H9 (cell line): Measurements from ENCODE around the gene AKNA. TPM values are rescaled to one million over a fixed set of nuclear protein-coding genes. Genes with fewer than 3 reads are reported as not detected.

Source experiments
- DNase-seq: peaks from one replicate; pipeline ENCODE4 v3.0.0-alpha.2; 2017
- H2AFZ ChIP-seq: one replicate; pipeline ENCODE4 v1.6.1; 2013; ENCODE audit warnings: mild to moderate bottlenecking, low read length, control low read depth, moderate library complexity
- H2AK5ac ChIP-seq: 2 replicates; pipeline ENCODE4 v1.6.1; 2013; ENCODE audit warnings: low read length, control low read depth, mixed read lengths; ENCODE audit not compliant: insufficient read length
- H2BK120ac ChIP-seq: one replicate; pipeline ENCODE4 v1.6.1; 2013; ENCODE audit warnings: low read depth, mild to moderate bottlenecking, low read length, control low read depth, inconsistent platforms; ENCODE audit not compliant: poor library complexity, severe bottlenecking
- H2BK12ac ChIP-seq: 2 replicates; pipeline ENCODE4 v1.6.1; 2013; ENCODE audit warnings: low read length, control low read depth, mixed read lengths, low read depth; ENCODE audit not compliant: insufficient read length
- H2BK15ac ChIP-seq: 2 replicates; pipeline ENCODE4 v1.6.1; 2013; ENCODE audit warnings: low read depth, low read length, control low read depth
- H2BK20ac ChIP-seq: one replicate; pipeline ENCODE4 v1.6.1; 2013; ENCODE audit warnings: low read depth, mild to moderate bottlenecking, low read length, control low read depth, inconsistent platforms; ENCODE audit not compliant: poor library complexity, severe bottlenecking
- H2BK5ac ChIP-seq: 2 replicates; pipeline ENCODE4 v1.6.1; 2013; ENCODE audit warnings: low read length, control low read depth, mixed read lengths; ENCODE audit not compliant: insufficient read length
- H3K14ac ChIP-seq: 2 replicates; pipeline ENCODE4 v1.6.1; 2013; ENCODE audit warnings: low read length, control low read depth; ENCODE audit not compliant: insufficient read depth
- H3K18ac ChIP-seq: 2 replicates; pipeline ENCODE4 v1.6.1; 2013; ENCODE audit warnings: low read depth, mild to moderate bottlenecking, mixed read lengths, low read length, control low read depth; ENCODE audit not compliant: insufficient read length
- H3K23ac ChIP-seq: 2 replicates; pipeline ENCODE4 v1.6.1; 2013; ENCODE audit warnings: low read length, control low read depth, mixed read lengths, low read depth; ENCODE audit not compliant: insufficient read length
- H3K23me2 ChIP-seq: 2 replicates; pipeline ENCODE4 v1.6.1; 2013; ENCODE audit warnings: low read depth, mild to moderate bottlenecking, mixed read lengths, low read length, control low read depth; ENCODE audit not compliant: insufficient read length, poor library complexity, severe bottlenecking
- H3K27ac ChIP-seq: 2 replicates; pipeline ENCODE4 v1.5.1; 2013; ENCODE audit warnings: low read length, control low read depth, mixed read lengths, low read depth; ENCODE audit not compliant: insufficient read length
- H3K27me3 ChIP-seq: 2 replicates; pipeline ENCODE4 v1.6.1; 2013; ENCODE audit warnings: low read length, control low read depth, inconsistent platforms; ENCODE audit not compliant: insufficient read depth
- H3K4ac ChIP-seq: 2 replicates; pipeline ENCODE4 v1.6.1; 2013; ENCODE audit warnings: low read depth, mild to moderate bottlenecking, control low read depth, inconsistent platforms, low read length, moderate library complexity
- H3K4me1 ChIP-seq: 2 replicates; pipeline ENCODE4 v1.6.1; 2013; ENCODE audit warnings: low read length, control low read depth, inconsistent platforms; ENCODE audit not compliant: insufficient read depth
- H3K4me2 ChIP-seq: 2 replicates; pipeline ENCODE4 v1.6.1; 2013; ENCODE audit warnings: low read length, control low read depth, mixed read lengths; ENCODE audit not compliant: insufficient read length, insufficient read depth
- H3K56ac ChIP-seq: 2 replicates; pipeline ENCODE4 v1.6.1; 2013; ENCODE audit warnings: low read depth, mild to moderate bottlenecking, mixed read lengths, low read length, control low read depth; ENCODE audit not compliant: insufficient read length
- H3K79me1 ChIP-seq: 2 replicates; pipeline ENCODE4 v1.6.1; 2013; ENCODE audit warnings: low read depth, mild to moderate bottlenecking, moderate library complexity, low read length, control low read depth, inconsistent platforms; ENCODE audit not compliant: insufficient read depth, poor library complexity, severe bottlenecking
- H3K79me2 ChIP-seq: 2 replicates; pipeline ENCODE4 v1.6.1; 2013; ENCODE audit warnings: low read length, control low read depth, inconsistent platforms; ENCODE audit not compliant: insufficient read depth
- H3K9ac ChIP-seq: 2 replicates; pipeline ENCODE4 v1.6.1; 2013; ENCODE audit warnings: low read length, control low read depth, mixed read lengths; ENCODE audit not compliant: insufficient read length; ENCODE audit errors: extremely low read depth
- H3K9me3 ChIP-seq: one replicate; pipeline ENCODE4 v1.6.1; 2013; ENCODE audit warnings: low read depth, low read length, inconsistent platforms; ENCODE audit not compliant: control insufficient read depth
- H3T11ph ChIP-seq: one replicate; pipeline ENCODE4 v1.6.1; 2013; ENCODE audit warnings: mild to moderate bottlenecking, low read length, control low read depth, inconsistent platforms
- H4K20me1 ChIP-seq: one replicate; pipeline ENCODE4 v1.6.1; 2013; ENCODE audit not compliant: control insufficient read depth, insufficient read length, insufficient read depth
- H4K5ac ChIP-seq: 2 replicates; pipeline ENCODE4 v1.6.1; 2013; ENCODE audit warnings: low read depth, mild to moderate bottlenecking, mixed read lengths, low read length, control low read depth; ENCODE audit not compliant: insufficient read length
- H4K8ac ChIP-seq: replicated peaks from 2 replicates; pipeline ENCODE4 v1.6.1; 2013; ENCODE audit warnings: low read length, control low read depth, mixed read lengths, low read depth; ENCODE audit not compliant: insufficient read length
- H4K91ac ChIP-seq: 2 replicates; pipeline ENCODE4 v1.6.1; 2013; ENCODE audit warnings: low read depth, mild to moderate bottlenecking, moderate library complexity, mixed read lengths, low read length, control low read depth; ENCODE audit not compliant: insufficient read length
- H3K27ac Mint-ChIP-seq, 3 experiments: 2 replicates in 2 of 3; 3 replicates in 1 of 3; pipeline ENCODE4 v1.8.0; 2020 to 2021; ENCODE audit warnings: mixed read lengths in 3 of 3, mild to moderate bottlenecking in 1 of 3, moderate library complexity in 1 of 3
- H3K27me3 Mint-ChIP-seq: 2 replicates; pipeline ENCODE4 v1.8.0; 2021; ENCODE audit warnings: low read depth, mild to moderate bottlenecking, moderate library complexity, mixed read lengths
- H3K36me3 Mint-ChIP-seq, 3 experiments: 2 replicates in 2 of 3; 3 replicates in 1 of 3; pipeline ENCODE4 v1.8.0; 2020 to 2021; ENCODE audit warnings: low read depth in 3 of 3, mixed read lengths in 3 of 3; ENCODE audit not compliant: insufficient read depth in 1 of 3
- H3K4me1 Mint-ChIP-seq, 2 experiments: 2 replicates each; pipeline ENCODE4 v1.8.0; 2020; ENCODE audit warnings: mixed read lengths in 2 of 2
- H3K4me3 Mint-ChIP-seq, 2 experiments: 2 replicates in 1 of 2; 3 replicates in 1 of 2; pipeline ENCODE4 v1.8.0; 2020 to 2021; ENCODE audit warnings: mild to moderate bottlenecking in 2 of 2, mixed read lengths in 2 of 2, moderate library complexity in 1 of 2
- H3K9me3 Mint-ChIP-seq, 2 experiments: 2 replicates in 1 of 2; 3 replicates in 1 of 2; pipeline ENCODE4 v1.8.0; 2020; ENCODE audit warnings: mild to moderate bottlenecking in 2 of 2, mixed read lengths in 2 of 2, moderate library complexity in 1 of 2
- WGBS: extraction: QIAGEN DNeasy Blood & Tissue Kit; methylation state at CpG from one replicate; pipeline ENCODE4 v1.1.7; 2013; ENCODE audit warnings: missing lambda C conversion rate, low lambda C conversion rate, mixed read lengths; ENCODE audit not compliant: insufficient read length; ENCODE audit errors: extremely low coverage; 5-methylcytosine and 5-hydroxymethylcytosine counted together
- total RNA-seq: library from RNA; stranded (reverse); gene quantifications from 2 replicates; pipeline ENCODE4 v1.2.1, GENCODE V29; 2021
- TF ChIP-seq, protein P1 (sequence below): fragments of 200-600 bp; sonication (generic); conservative IDR thresholded peaks from 3 replicates; pipeline ENCODE4 v1.8.0; 2021; ENCODE audit warnings: antibody characterized with exemption, mild to moderate bottlenecking

AKNA gene
- total RNA-seq, 1 experiment from 2014 or later, result 19.7 TPM

GRCh38 chr9:114288193-114289091, 99.3 kb downstream of the AKNA start:
- H4K91ac ChIP-seq, result no peak overlapping the region
- H3K9me3 Mint-ChIP-seq, result no peaks in the 10 kb centered on the region; a peak in 1 of 5 replicates
- H4K20me1 ChIP-seq, result no peaks in the 10 kb centered on the region
- H4K8ac ChIP-seq, result no peak overlapping the region
- no peak overlapping the region for H3K9ac ChIP-seq
- H3K36me3 Mint-ChIP-seq, result peaks cover 7 to 19% (median 9%) of the 10 kb centered on the region in 3 experiments
- H3K4me2 ChIP-seq, result no peak overlapping the region
- H3K27me3 Mint-ChIP-seq, result no peaks in the 10 kb centered on the region
- peak overlapping the region in 1 of 2 experiments; percentile 23; a peak in 1 of 5 replicates for H3K4me3 Mint-ChIP-seq
- H2BK120ac ChIP-seq, result no peak overlapping the region
- H3K79me2 ChIP-seq, result no peaks in the 10 kb centered on the region
- H2BK12ac ChIP-seq, result no peak overlapping the region
- no peaks in the 10 kb centered on the region for H3K23me2 ChIP-seq
- no peak overlapping the region for H4K5ac ChIP-seq
- H2BK15ac ChIP-seq, result no peak overlapping the region
- H3T11ph ChIP-seq, result no peak overlapping the region
- TF ChIP-seq, protein P1, sequence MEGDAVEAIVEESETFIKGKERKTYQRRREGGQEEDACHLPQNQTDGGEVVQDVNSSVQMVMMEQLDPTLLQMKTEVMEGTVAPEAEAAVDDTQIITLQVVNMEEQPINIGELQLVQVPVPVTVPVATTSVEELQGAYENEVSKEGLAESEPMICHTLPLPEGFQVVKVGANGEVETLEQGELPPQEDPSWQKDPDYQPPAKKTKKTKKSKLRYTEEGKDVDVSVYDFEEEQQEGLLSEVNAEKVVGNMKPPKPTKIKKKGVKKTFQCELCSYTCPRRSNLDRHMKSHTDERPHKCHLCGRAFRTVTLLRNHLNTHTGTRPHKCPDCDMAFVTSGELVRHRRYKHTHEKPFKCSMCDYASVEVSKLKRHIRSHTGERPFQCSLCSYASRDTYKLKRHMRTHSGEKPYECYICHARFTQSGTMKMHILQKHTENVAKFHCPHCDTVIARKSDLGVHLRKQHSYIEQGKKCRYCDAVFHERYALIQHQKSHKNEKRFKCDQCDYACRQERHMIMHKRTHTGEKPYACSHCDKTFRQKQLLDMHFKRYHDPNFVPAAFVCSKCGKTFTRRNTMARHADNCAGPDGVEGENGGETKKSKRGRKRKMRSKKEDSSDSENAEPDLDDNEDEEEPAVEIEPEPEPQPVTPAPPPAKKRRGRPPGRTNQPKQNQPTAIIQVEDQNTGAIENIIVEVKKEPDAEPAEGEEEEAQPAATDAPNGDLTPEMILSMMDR, result no peak
- 0 out of 2 replicates have a peak, but pooled peaks cover 3% of the 10 kb centered on the region for H3K4me1 ChIP-seq
- H3K27ac Mint-ChIP-seq, result peak overlapping the region in 2 of 3 experiments; percentile 79 to 92; a peak in 3 of 7 replicates
- peak; percentile 56 for DNase-seq
- H3K79me1 ChIP-seq, result no peaks in the 10 kb centered on the region
- peak overlapping the region; percentile 59 for H3K18ac ChIP-seq
- H2AFZ ChIP-seq, result no peak overlapping the region
- H3K23ac ChIP-seq, result no peak overlapping the region
- peak overlapping the region; percentile 62 for H3K14ac ChIP-seq
- H3K9me3 ChIP-seq, result no peaks in the 10 kb centered on the region
- H3K27ac ChIP-seq, result no peak overlapping the region
- H3K4me1 Mint-ChIP-seq, result peaks cover 14 to 29% of the 10 kb centered on the region in 2 experiments
- no peak overlapping the region for H2BK20ac ChIP-seq
- H2AK5ac ChIP-seq, result no peak overlapping the region
- no peak overlapping the region for H3K4ac ChIP-seq
- H3K56ac ChIP-seq, result no peak overlapping the region
- H2BK5ac ChIP-seq, result no peak overlapping the region
- WGBS, result no CpG with 5 or more reads among the region's 23 CpGs
- no peaks in the 10 kb centered on the region for H3K27me3 ChIP-seq
